MCF 10A (cell line): ENCODE measurements around the gene KCTD16. TPM values are rescaled to one million over a fixed set of nuclear protein-coding genes. Genes with fewer than 3 reads are reported as not detected.

Experiments used
- BruUV-seq: library from RNA; stranded (reverse); fragments of 400-500 nt; replicated peaks from 2 replicates; lab custom pipeline; 2021; lab: Mats Ljungman, UMichigan
- CTCF ChIA-PET: fragments of 300-600 bp; sonication (Branson Sonifier 250); formaldehyde crosslinking; extraction: SDS; loops from one replicate; lab custom pipeline; 2021; ENCODE audit warnings: antibody characterized with exemption, inconsistent platforms; lab: Yijun Ruan, JAX
- POLR2A ChIA-PET: fragments of 300-600, 350-650 bp; sonication (Branson Sonifier 250); formaldehyde crosslinking; extraction: SDS; loops from one replicate; lab custom pipeline; 2020; ENCODE audit warnings: antibody characterized with exemption, inconsistent platforms; lab: Yijun Ruan, JAX
- DNase-seq: peaks from one replicate; pipeline ENCODE4 v3.0.0-alpha.2; 2018; ENCODE audit not compliant: unreplicated experiment
- H3K27ac Mint-ChIP-seq: one replicate; pipeline ENCODE4 v1.8.0; 2022; ENCODE audit warnings: mild to moderate bottlenecking, low read depth, mixed read lengths; ENCODE audit not compliant: unreplicated experiment
- H3K27me3 Mint-ChIP-seq: one replicate; pipeline ENCODE4 v1.8.0; 2022; ENCODE audit warnings: mixed read lengths; ENCODE audit not compliant: insufficient read depth, unreplicated experiment
- H3K36me3 Mint-ChIP-seq: one replicate; pipeline ENCODE4 v1.8.0; 2022; ENCODE audit warnings: mild to moderate bottlenecking, moderate library complexity, mixed read lengths; ENCODE audit not compliant: insufficient read depth, unreplicated experiment
- H3K4me1 Mint-ChIP-seq: one replicate; pipeline ENCODE4 v1.8.0; 2022; ENCODE audit warnings: mixed read lengths; ENCODE audit not compliant: insufficient read depth, unreplicated experiment
- H3K4me3 Mint-ChIP-seq: one replicate; pipeline ENCODE4 v1.8.0; 2022; ENCODE audit warnings: mild to moderate bottlenecking, moderate library complexity, mixed read lengths; ENCODE audit not compliant: unreplicated experiment
- H3K9me3 Mint-ChIP-seq: one replicate; pipeline ENCODE4 v1.8.0; 2022; ENCODE audit warnings: mixed read lengths; ENCODE audit not compliant: unreplicated experiment
- CTCF ChIP-seq: fragments of 200-600 bp; IDR thresholded peaks from one replicate; pipeline ENCODE4 v1.8.0; 2022; ENCODE audit warnings: antibody characterized with exemption, mild to moderate bottlenecking; ENCODE audit not compliant: unreplicated experiment
- intact Hi-C: fragments of 100-400 bp; cut with micrococcal nuclease; formaldehyde crosslinking; loops from 2 replicates; pipeline ENCODE4 v1.14.1; 2022
- total RNA-seq: library from RNA; stranded (reverse); gene quantifications from 2 replicates; pipeline ENCODE4 v1.2.3, GENCODE V29; 2022

The KCTD16 gene
- total RNA-seq, 1 experiment from 2014 or later = 0.16 TPM

DNA sequence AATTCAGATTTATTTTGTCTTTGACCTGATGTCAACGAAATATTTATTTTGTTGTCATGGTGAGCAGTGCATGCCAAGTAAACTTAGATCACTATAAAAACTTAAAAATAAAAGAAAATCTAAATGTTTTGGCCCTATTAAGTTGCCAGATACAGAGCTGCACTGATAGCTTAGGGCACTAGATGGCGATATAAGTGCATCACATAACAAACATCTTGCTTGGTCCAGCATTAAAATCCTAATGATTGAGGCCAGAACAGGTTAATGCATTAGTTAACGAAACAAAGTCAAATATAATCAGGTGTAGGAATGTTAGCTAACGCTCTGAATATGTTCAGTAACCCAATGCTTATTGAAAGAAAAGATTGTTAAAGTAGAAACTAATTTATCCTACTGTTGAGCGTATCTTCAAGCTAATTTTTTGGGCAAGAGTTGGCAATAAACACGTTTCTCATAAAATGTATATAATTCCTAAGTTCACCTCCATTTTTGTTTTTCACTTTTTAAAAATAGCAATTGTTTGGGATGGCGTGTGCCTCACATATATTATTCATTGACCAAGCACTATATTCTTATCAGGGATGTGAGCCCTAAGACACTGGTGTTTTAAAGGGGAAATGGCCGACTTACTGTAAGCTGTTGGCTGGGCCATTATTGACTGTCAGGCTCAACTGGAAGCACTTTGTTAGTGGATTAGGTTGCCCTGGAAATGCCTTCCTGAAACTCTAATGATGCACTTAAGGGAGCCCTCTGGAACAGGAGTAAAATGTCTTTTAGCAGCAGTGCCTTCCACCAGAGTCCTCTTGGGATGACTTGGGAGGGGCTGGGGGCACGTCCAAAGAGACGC lies 33.3 kb downstream of the KCTD16 start:
- Mint-ChIP-seq H3K36me3 (no peaks in the 10 kb centered on the region), H3K4me3 (peak overlapping the region; percentile 22), H3K4me1 (peaks cover 15% of the 10 kb centered on the region), H3K27me3 (peaks cover 46% of the 10 kb centered on the region), H3K27ac (no peak overlapping the region), H3K9me3 (no peaks in the 10 kb centered on the region)
- ChIA-PET CTCF (interaction anchor here (0.6 to 7.1 kb wide), 81 partner anchors 8 to 1927 kb away, joined by 3 to 92 read pairs (median 4); no protein-coding TSS in a partner anchor), POLR2A (interaction anchor here (0.7 to 0.8 kb wide), 2 partner anchors 1136 to 1622 kb away, joined by 3 read pairs; no protein-coding TSS in a partner anchor)
- BruUV-seq = no TSS peak
- intact Hi-C loops = loop anchor here (1.0 to 5.0 kb wide), 11 partner anchors 186 to 1843 kb away; no protein-coding TSS in a partner anchor
- DNase-seq = peak; percentile 83
- TF ChIP-seq CTCF = peak; percentile 92

DNA sequence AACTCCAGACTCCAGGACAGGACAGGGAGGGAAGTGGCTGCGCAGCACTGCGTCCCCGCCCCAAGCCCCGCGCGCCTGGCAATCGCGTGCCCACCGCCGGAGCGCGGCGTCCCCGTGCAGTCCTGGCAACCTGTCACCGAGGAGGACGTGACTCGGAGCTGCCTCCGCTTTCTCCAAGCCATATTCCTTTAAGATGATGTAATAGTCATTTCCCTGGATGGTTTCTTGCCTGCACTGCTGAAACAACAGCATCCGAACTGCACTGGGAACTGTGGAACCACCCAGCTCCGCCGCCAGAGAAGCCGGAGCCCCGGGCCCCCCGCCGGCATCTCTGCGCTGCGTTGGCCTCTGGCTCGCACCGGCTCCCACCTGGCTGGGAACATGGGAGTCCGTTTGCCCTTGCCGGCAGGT lies 34.5 kb downstream of the KCTD16 start:
- ChIA-PET CTCF (interaction anchor here (0.6 to 7.1 kb wide), 17 partner anchors 9 to 1683 kb away, joined by 3 to 92 read pairs (median 4); no protein-coding TSS in a partner anchor), POLR2A (no interaction called here)
- BruUV-seq = no TSS peak
- peak; percentile 30 for DNase-seq
- Mint-ChIP-seq H3K27ac (no peak overlapping the region), H3K9me3 (no peaks in the 10 kb centered on the region), H3K4me1 (peaks cover 15% of the 10 kb centered on the region), H3K36me3 (no peaks in the 10 kb centered on the region), H3K27me3 (peaks cover 54% of the 10 kb centered on the region), H3K4me3 (peak overlapping the region; percentile 22)
- TF ChIP-seq CTCF = no peak
- intact Hi-C loops = loop anchor here (1.0 to 2.0 kb wide), 2 partner anchors 494 to 1033 kb away; no protein-coding TSS in a partner anchor

DNA sequence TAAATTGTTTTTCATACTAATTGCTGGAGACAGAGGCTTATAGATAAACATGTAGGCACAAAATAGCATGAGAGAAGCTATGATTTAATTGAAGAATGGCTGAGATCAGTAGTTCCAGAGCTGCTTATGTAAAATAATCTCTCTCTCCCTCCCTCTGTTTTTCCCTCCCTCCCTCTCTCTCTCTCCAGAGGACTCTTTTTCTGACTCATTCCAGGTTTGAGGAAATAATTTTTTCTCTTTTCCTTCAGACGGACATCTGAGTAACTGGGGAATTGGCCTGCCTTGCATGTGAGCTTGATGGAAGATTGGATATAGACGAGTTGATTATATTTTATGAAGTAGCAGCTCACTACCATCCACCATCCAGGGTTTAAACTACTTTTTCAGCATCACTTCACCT lies 35.5 kb downstream of the KCTD16 start:
- TF ChIP-seq CTCF = no peak
- no peak for DNase-seq
- H3K4me1 Mint-ChIP-seq = peaks cover 15% of the 10 kb centered on the region
- peaks cover 54% of the 10 kb centered on the region for H3K27me3 Mint-ChIP-seq
- ChIA-PET CTCF (interaction anchor here (0.6 to 7.1 kb wide), 16 partner anchors 8 to 1914 kb away, joined by 3 to 92 read pairs (median 5); no protein-coding TSS in a partner anchor), POLR2A (interaction anchor here (0.7 to 0.8 kb wide), 2 partner anchors 989 to 1290 kb away, joined by 3 read pairs; no protein-coding TSS in a partner anchor)
- intact Hi-C loops = no loop called here
- H3K4me3 Mint-ChIP-seq = no peak overlapping the region
- H3K36me3 Mint-ChIP-seq = no peaks in the 10 kb centered on the region
- no peaks in the 10 kb centered on the region for H3K9me3 Mint-ChIP-seq
- no peak overlapping the region for H3K27ac Mint-ChIP-seq
- BruUV-seq = no TSS peak
